GM18498 (cell line): ENCODE results near the gene GDAP1L1.
"Not testable (repeated sequence)": the region's sequence is repeated elsewhere in the genome, so short reads cannot be mapped to it uniquely, and the experiment has no call there.

Experiments used
- ATAC-seq: cut with Tn5 transposase; IDR thresholded peaks from one replicate; pipeline ENCODE4 v1.9.1; 2021; ENCODE audit warnings: mild to moderate bottlenecking, moderate library complexity; ENCODE audit not compliant: unreplicated experiment

Gene GDAP1L1

GRCh38 chr20:44299011-44299535, 52.0 kb downstream of the GDAP1L1 start:
- ATAC-seq = not testable (repeated sequence)

GRCh38 chr20:44301285-44301684, 54.2 kb downstream of the GDAP1L1 start:
- no peak for ATAC-seq

DNA sequence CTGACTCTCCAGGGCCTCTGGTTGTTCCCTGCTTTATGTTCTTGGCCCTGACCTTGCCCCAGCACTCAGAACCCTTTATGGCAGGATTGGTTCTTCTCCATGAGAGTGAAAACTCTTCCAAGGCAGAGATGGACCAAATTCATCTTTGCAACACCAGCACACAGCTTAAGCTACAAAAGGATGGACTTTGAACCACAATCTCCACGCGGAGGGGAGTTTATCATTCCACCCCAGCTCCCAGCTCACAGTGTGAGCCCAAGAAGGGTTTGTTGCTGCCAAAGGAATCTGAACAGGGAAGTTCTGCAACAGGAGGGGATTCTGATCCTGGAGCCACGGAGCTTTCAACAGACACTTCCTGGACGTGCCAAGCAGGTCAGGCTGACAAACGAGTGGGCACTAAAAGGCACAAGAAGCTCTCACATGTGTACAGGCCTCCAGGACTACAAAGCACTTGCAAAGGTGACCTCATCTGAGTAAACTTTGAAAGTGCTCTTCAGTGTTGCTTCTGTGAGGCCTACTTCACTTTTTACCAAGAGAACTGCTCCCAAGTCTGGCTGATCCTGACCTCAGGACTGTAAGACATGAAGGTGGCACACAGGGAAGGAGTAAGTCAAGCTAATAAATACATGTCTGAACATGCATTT, 55.0 kb downstream of the GDAP1L1 start:
- ATAC-seq = no peak

GRCh38 chr20:44302736-44303135, 55.6 kb downstream of the GDAP1L1 start:
- ATAC-seq = no peak

DNA sequence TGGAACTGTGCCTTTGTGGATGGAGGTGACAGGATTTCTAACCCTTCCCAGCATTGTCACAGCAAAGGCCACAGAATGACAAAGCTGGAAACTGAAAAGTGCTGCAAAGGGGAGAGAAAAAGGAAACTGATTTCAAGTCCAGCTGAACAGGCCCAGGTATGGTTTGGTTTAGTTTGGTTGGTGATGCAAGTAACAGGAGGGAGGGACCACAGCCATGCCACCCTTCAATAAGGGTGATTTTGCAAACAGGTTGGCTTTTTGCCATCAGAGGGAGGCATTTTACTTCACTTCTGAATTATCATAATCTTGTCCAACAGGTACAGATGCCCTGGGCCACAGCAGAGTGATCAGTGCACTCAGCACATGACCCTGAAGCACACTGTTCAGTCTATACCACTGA, 57.3 kb downstream of the GDAP1L1 start:
- ATAC-seq = no peak

- ATAC-seq = no peak
Measured at GRCh38 chr20:44306927-44307326, 59.8 kb downstream of the GDAP1L1 start.

- ATAC-seq = no peak
Measured at GRCh38 chr20:44309763-44310663, 62.9 kb downstream of the GDAP1L1 start.

GRCh38 chr20:44310664-44311639, 63.8 kb downstream of the GDAP1L1 start, which contains the start of gene FITM2:
FITM2 (minus strand) TSS chr20:44311202; CDS start chr20:44311148, 54 bp downstream.
- ATAC-seq = peak; percentile 94

DNA sequence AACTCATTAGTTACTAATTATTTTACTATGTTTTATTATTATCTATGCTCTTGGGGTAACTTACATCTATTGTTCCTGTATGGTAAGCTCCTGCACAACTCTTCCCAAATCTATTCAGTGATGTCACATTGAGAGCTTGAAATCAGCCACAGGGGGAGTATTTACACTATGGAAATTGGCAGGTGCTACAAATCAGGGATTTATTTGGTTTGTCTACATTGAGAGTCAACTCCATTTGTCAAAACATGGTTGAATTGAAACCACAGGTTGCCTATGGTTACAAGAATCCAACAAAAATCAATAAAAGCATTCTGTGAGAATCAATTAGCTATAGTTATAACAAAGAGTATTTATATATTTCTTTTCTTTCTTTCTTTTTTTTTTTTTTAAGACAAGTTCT, 67.8 kb downstream of the GDAP1L1 start:
- no peak for ATAC-seq

DNA sequence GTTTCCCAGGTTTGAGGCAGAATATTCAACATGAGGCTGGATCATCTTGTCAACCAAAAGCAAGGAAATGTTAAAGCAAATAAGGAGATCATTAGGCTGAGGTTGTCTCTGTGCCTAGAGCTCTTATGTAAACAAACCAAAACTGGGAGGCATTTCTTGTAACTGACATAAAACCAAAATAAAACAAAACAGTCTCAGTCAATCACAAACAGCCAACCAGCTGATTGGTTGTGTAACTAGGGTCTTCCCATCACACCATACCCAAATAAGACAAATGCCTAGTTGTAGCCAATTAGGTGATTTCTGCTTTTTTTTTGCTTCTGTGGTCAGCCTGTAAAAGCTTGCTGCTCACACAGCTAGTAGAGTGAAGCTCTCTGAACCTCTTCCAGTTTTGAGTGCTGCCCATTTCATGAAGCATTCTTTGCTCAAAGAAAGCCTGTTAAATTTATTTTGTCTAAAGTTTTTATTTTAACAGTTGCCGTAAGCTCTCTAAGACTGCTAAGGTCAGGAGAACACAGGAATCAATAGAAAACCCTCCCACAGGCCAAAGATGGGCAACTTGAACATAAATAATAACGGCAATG, 72.8 kb downstream of the GDAP1L1 start:
- no peak for ATAC-seq

DNA sequence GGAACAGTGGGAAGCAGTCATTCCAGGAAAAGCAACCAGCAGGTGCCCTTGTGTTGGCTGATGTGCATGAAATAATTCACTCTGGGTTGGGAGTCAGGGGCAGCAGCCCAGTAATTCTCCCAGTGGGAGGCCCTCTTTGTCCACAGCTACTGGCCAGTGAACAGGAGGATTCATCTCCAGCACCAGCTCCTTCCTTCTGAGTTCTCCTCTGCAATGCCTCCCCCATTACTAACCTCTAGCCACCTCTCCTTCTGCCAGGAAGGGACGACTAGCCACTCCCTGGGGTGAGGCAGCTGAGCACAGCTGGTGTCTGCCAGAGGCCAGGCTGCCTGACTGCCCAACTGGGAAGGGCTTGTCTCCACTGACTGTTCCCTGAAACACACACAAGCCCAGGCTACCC, 77.2 kb downstream of the GDAP1L1 start:
- no peak for ATAC-seq

GRCh38 chr20:44326391-44327159, 79.5 kb downstream of the GDAP1L1 start:
- ATAC-seq = no peak

DNA sequence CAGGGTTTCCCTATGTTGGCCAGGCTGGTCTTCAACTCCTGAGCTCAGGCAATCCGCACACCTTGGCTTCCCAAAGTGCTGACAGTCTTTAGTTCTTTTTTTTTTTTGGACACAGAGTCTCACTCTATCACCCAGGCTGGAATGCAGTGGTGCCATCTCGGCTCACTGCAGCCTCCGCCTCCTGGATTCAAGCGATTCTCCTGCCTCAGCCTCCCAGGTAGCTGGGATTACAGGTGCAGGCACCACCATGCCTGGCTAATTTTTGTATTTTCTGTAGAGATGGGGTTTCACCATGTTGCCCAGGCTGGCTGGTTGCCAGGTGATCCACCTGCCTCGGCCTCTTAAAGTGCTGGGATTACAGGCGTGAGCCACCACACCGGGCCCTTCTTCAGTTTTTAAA, 80.6 kb downstream of the GDAP1L1 start:
- not testable (repeated sequence) for ATAC-seq

- no peak for ATAC-seq
Measured at GRCh38 chr20:44328428-44328827, 81.3 kb downstream of the GDAP1L1 start.
